Measurements from ENCODE around the gene CREBBP.

- TF ChIP-seq POLR2A (IDR thresholded peaks at IDR 0.05) (no peak), CTCF (IDR thresholded peaks at IDR 0.05 in 8 of 11, conservative IDR thresholded peaks at IDR 0.05 in 3 of 11) (no peak)
Observed at GRCh38 chr16:3731126-3731935, 149.2 kb downstream of the CREBBP start.
